ENCODE data around the gene MSANTD7. TPM values are rescaled to one million over a fixed set of nuclear protein-coding genes. Genes with fewer than 3 reads are reported as not detected.

MSANTD7 gene
- total RNA-seq, 1 donor from 2014 or later, result 5.6 TPM

DNA sequence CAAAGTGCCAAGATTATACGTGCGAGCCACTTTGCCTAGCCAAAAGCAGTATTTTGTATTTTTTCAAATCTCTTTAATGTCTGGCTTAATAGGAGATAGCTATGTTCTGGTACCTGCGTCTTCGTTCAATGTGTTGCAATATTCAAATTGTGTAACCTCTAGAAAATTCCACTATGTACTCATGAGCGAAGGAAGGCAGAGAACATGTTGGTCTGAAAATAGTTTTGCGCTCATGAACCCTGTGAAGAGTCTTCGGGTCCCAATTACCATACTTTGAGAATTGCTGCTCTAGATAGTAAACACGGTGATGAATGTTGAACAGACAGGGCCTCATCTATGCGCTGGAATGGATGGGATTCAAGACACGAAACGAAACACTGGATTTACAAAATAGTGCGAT, 37.8 kb downstream of the MSANTD7 start:
- no peak for DNase-seq (ENCODE audit: missing footprints)
- intact Hi-C loops (cut with DNase I), result loop anchor here (5.0 kb wide), 5 partner anchors 39 to 291 kb away; partner anchors contain the start of genes CDNF, DCLRE1C, HSPA14 and MSANTD7
- ATAC-seq, result no peak

DNA sequence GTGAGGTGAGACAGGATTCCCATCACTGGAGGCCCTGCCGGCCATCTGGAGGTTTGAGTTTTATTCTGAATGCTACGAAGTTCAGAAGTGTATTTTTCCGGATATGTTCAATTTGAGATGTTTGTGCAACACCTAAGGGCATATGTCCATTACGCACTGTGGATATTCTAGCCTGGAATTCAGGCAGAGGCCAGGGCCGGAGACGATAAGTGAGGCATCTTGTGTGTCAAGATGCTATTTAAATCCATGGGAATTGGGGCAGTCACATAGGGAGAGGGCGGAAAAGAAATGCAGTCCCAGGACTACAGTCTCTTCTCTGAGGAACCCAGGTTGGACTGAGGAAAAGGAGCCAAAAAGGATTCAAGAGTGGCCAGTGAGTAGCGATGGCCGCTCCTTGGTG, 38.7 kb downstream of the MSANTD7 start:
- ATAC-seq (no peak), DNase-seq (ENCODE audit: missing footprints) (no peak)
- intact Hi-C loops (cut with DNase I), result loop anchor here (5.0 kb wide), 5 partner anchors 39 to 291 kb away; partner anchors contain the start of genes CDNF, DCLRE1C, HSPA14 and MSANTD7

DNA sequence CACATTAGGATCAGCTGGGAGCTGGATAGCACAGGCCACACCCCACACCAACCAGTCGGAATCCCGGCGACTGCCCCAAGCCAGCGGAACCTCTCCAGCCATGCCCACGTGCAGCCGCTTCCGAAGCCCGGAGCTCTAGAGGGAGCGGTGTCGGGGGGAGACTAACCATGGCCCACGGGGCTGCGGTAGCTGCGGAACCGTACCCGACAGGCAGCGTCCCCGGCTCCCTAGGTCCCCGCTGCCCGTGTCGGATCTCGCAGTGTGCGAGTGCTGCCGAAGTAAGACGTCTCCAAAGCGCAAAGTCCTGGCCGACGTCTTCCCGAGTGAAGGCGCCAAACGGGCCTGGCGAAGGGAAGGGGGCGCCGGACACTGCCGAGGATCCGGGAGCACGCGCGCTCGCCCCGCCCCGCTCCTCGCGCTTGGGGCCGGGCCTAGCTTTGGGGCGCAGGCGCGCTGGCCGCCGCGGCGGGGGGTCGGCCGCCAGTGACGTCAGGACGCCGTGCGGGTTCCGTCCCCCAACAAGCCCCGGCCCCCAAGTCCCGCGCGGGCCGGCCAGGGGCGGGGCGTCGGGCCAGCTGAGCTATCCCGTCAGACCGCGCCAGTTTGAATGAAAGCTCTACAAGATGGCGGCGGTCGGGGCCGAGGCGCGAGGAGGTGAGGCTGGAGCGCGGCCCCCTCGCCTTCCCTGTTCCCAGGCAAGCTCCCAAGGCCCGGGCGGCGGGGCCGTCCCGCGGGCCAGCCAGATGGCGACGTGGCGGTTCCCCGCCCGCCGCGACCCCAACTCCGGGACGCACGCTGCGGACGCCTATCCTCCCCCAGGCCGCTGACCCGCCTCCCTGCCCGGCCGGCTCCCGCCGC, 40.4 kb downstream of the MSANTD7 start, which contains the start of gene SUV39H2:
Gene SUV39H2, plus strand, starts transcription at position 601 of the 858 bp plus-strand sequence. Its CDS starts 23 bp downstream, at position 624.
- DNase-seq (ENCODE audit: missing footprints), result peak; percentile 98
- intact Hi-C loops (cut with DNase I), result loop anchor here (5.0 kb wide), 5 partner anchors 41 to 289 kb away; partner anchors contain the start of genes CDNF, DCLRE1C, HSPA14 and MSANTD7
- peak; percentile 99 for ATAC-seq

DNA sequence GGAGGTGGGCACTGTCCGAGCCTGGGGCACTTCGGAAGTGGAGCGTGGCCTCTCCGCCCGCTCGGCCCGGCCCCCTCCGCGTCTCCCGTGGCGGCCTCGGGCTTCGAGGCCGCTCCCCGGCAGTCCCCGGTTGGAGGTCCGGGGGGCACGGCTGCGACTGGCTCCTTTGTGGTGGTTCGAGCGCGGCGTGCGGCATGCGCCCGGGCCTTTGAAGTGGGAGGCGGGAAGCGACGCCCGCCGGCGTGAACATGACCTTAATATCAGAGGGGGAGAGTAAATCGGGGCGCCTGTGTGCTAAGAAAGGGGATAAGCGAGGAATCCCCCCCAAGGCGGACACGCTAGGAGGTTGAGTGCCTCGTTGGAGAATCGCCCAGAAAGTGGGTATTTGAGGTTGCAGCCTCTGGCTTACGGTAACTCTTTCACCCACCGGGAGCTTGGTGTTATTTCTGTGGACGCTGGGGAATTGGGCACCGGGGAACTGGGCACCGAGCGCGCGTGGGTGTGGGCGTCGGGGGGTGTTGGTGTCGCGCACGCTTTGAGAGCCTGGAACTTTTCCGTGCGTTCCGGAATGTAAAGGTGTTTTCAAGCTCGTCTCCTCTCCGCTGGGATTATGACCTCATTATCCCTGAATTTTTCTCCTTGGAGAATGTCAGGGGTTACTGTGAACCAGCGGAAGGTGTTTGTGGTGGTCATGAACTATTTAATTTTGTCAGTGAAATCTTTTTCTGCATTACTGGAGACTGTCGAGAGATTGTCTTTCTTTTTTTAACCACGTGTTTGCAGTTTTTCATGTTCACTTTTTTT, 41.2 kb downstream of the MSANTD7 start:
- DNase-seq (ENCODE audit: missing footprints) (peak; percentile 69), ATAC-seq (no peak)
- intact Hi-C loops (cut with DNase I), result loop anchor here (5.0 kb wide), 5 partner anchors 42 to 288 kb away; partner anchors contain the start of genes CDNF, DCLRE1C, HSPA14 and MSANTD7

DNA sequence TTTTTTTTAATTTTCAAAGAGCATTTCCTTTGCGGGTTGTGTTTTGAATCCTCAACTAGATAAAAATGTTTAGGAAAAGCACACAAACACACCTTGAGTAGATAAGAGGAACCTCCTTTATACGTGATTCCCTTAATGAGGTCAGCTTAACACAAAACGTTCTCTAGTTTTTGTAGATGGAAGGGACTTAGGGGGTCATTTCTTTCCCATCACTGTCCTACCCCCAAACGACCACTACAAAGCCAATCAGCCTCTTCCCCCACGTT, 41.8 kb downstream of the MSANTD7 start:
- intact Hi-C loops (cut with DNase I), result loop anchor here (5.0 kb wide), 5 partner anchors 43 to 287 kb away; partner anchors contain the start of genes CDNF, DCLRE1C, HSPA14 and MSANTD7
- no peak for ATAC-seq
- no peak for DNase-seq (ENCODE audit: missing footprints)

DNA sequence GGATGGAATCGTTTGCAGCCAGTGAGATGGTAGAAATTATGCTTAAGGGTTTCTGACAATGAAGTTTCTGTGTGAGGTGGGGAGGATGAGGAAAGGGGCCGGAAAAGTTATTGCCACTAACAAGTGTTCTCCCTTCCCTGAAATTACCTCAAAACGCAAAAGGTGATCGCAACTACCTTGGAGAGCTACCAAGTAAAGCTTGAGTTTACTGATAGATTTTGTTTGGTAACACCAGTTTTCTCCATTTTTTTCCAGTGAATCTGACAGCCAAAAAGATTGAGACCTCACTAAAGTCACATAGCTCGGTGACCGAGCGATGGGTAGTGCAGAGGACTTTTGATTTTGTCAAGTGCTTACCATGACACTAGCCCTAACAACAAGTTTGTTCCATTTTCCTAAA, 42.1 kb downstream of the MSANTD7 start:
- no peak for ATAC-seq
- intact Hi-C loops (cut with DNase I), result no loop called here
- DNase-seq (ENCODE audit: missing footprints), result no peak

DNA sequence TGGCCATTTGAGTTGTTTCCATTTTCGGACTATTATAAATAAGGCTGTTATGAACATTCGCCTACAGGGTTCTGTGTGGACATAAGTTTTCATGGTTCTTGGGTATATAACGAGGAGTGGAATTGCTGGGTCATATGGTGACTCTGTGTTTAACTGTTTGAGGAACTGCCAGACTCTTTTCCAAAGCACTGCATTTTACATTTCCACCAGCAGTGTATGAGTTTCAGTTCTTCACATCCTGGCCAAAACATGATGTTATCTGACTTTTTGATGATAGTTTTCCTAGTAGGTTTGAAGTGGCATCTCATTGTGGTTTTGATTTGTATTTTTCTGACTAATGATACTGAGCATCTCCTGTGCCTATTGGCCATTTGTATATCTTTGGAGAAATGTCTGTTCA, 46.0 kb downstream of the MSANTD7 start:
- no peak for ATAC-seq
- DNase-seq (ENCODE audit: missing footprints), result no peak
- intact Hi-C loops (cut with DNase I), result no loop called here

Other genes starting within 250 kb of the MSANTD7 start
- 4.2 TPM for gene FAM107B, start 63.4 kb upstream of the MSANTD7 start, total RNA-seq
- gene CDNF, start 269 bp upstream of the MSANTD7 start, total RNA-seq, result 1.9 TPM
- 7.6 TPM for gene HSPA14, start within 50 bp of the MSANTD7 start, total RNA-seq
- 4.9 TPM for gene SUV39H2, start 40.6 kb downstream of the MSANTD7 start, total RNA-seq
- gene DCLRE1C, start 115.8 kb downstream of the MSANTD7 start, total RNA-seq, result 4.2 TPM
- not detected for gene MEIG1, start 121.1 kb downstream of the MSANTD7 start, total RNA-seq
- gene OLAH, start 205.6 kb downstream of the MSANTD7 start, total RNA-seq, result 0.35 TPM

Measured in Right ventricle myocardium inferior (tissue), 1 donor.